ENCODE data around the gene TIGAR.

DNA sequence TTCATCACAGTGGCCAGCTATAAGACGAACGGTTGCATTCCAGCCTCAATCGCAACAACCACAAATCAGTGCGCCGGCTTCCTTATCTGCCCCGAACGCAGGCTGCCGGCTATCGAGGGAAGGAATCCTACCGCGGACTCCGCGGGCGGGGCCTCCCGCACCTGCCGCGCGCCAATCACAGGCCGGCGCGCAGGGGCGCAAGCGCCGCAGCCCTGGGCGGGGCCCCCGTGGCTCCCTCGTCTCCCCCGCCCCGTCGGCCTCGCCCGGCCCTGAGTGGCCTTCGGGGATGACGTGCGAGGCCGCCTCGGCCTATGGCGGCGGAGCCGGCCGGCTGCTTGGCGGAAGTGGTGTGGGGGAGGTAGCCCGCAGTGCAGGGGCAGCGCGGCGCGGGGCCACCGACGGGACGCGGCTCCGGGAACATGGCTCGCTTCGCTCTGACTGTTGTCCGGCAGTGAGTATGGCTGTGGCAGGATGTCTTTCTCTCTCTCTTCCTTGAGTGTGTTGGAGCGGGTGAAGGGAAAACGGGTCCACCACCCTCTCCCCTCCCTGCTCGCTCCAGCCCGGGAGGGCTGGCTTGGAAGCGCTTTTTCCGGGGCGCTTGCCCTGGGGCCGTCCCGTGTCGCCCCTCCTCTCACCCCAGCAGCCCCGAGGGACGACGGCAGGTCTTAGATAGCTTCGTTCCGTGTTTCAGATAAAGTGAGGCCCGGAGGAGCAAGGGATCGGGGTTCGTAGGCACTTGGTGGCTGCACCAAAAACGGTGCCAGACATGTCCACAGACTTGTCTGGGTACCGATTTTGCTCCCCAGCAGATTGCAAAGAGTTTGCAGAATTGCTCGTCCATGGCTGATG lies at the start of gene TIGAR:
- TF ChIP-seq ESRRG (CRISPR knock-in tag; IDR thresholded peaks at IDR 0.05) (no peak), ZNF8 (CRISPR knock-in tag; IDR thresholded peaks at IDR 0.05) (no peak), TOX (CRISPR knock-in tag; IDR thresholded peaks at IDR 0.05; ENCODE audit: borderline replicate concordance) (no peak), BACH2 (CRISPR knock-in tag; IDR thresholded peaks at IDR 0.05; ENCODE audit: borderline replicate concordance) (no peak), ZFP3 (CRISPR knock-in tag; IDR thresholded peaks at IDR 0.05) (0 out of 2 replicates have a peak, but pooled peaks have one; percentile 36)
